CD4-positive, CD25-positive, alpha-beta regulatory T cell (primary cell): Measurements from ENCODE around the gene MRTFB. TPM values are rescaled to one million over a fixed set of nuclear protein-coding genes. Genes with fewer than 3 reads are reported as not detected.

Experiments
- ATAC-seq, 2 donors: fragments of 150-1000 bp; cut with Tn5 transposase; one replicate each; pipeline ENCODE4 v1.10.0; 2021; ENCODE audit warnings: low read depth in 2 of 2, moderate number of reproducible peaks in 2 of 2, moderate library complexity in 1 of 2
- DNase-seq, 3 donors: peaks; one replicate each; pipeline versions ENCODE4 v3.0.0 to v3.0.0-alpha.2; 2012 to 2022; ENCODE audit warnings: mixed read lengths in 1 of 3
- H3K27ac ChIP-seq: one replicate; pipeline ENCODE4 v1.7.0; 2013; ENCODE audit warnings: mild to moderate bottlenecking, low read length; ENCODE audit not compliant: insufficient read depth, poor library complexity, severe bottlenecking
- H3K27me3 ChIP-seq: one replicate; pipeline ENCODE4 v1.7.0; 2013; ENCODE audit warnings: low read length; ENCODE audit not compliant: control insufficient read depth, insufficient read depth
- H3K36me3 ChIP-seq: one replicate; pipeline ENCODE4 v1.7.0; 2013; ENCODE audit warnings: mild to moderate bottlenecking, low read length, moderate library complexity; ENCODE audit not compliant: control insufficient read depth, insufficient read depth
- H3K4me1 ChIP-seq: 2 replicates; pipeline ENCODE4 v1.7.0; 2013; ENCODE audit warnings: mild to moderate bottlenecking, low read length; ENCODE audit not compliant: insufficient read depth, control insufficient read depth, poor library complexity, severe bottlenecking
- H3K4me3 ChIP-seq: one replicate; pipeline ENCODE4 v1.7.0; 2013; ENCODE audit warnings: low read depth, mild to moderate bottlenecking, low read length, moderate library complexity
- H3K9me3 ChIP-seq, 2 experiments: 1 replicate in 1 of 2; 2 replicates in 1 of 2; pipeline ENCODE4 v1.7.0; 2013; ENCODE audit warnings: low read length in 2 of 2, mild to moderate bottlenecking in 1 of 2, moderate library complexity in 1 of 2; ENCODE audit not compliant: control insufficient read depth in 2 of 2
- H3K27ac Mint-ChIP-seq, 3 donors: one replicate each; pipeline ENCODE4 v1.8.0; 2020 to 2022; ENCODE audit warnings: mild to moderate bottlenecking in 3 of 3, mixed read lengths in 3 of 3, moderate library complexity in 2 of 3
- H3K27me3 Mint-ChIP-seq: one replicate; pipeline ENCODE4 v1.8.0; 2022; ENCODE audit warnings: mild to moderate bottlenecking, mixed read lengths
- H3K36me3 Mint-ChIP-seq: one replicate; pipeline ENCODE4 v1.8.0; 2020; ENCODE audit warnings: mixed read lengths
- H3K4me1 Mint-ChIP-seq, 4 donors: one replicate each; pipeline ENCODE4 v1.8.0; 2020 to 2022; ENCODE audit warnings: mixed read lengths in 4 of 4, mild to moderate bottlenecking in 1 of 4
- H3K4me3 Mint-ChIP-seq, 4 donors: one replicate each; pipeline ENCODE4 v1.8.0; 2020 to 2022; ENCODE audit warnings: mild to moderate bottlenecking in 4 of 4, mixed read lengths in 4 of 4, moderate library complexity in 3 of 4
- H3K9me3 Mint-ChIP-seq, 7 donors: one replicate each; pipeline ENCODE4 v1.8.0; 2020 to 2022; ENCODE audit warnings: mixed read lengths in 7 of 7, mild to moderate bottlenecking in 3 of 7, moderate library complexity in 2 of 7
- polyA plus RNA-seq, 4 donors: library from polyadenylated mRNA; unstranded; fragments of 300-500 nt; fragmentation: Illumina TruSeq; gene quantifications; one replicate each; pipeline ENCODE4 v1.2.3, GENCODE V29; 2021
- total RNA-seq: library from RNA; stranded (reverse); gene quantifications from one replicate; pipeline ENCODE4 v1.2.3, GENCODE V29; 2022

MRTFB gene
- total and polyA plus RNA-seq, 5 donors from 2014 or later: 3.2 to 21.9 (median 4.4) TPM

GRCh38 chr16:14146445-14146844 is 75.3 kb downstream of the MRTFB start:
- Mint-ChIP-seq H3K27me3 (no peaks in the 10 kb centered on the region), H3K4me1 (peaks cover 0 to 11% (median 2%) of the 10 kb centered on the region in 4 donors), H3K27ac (no peak overlapping the region), H3K9me3 (no peaks in the 10 kb centered on the region), H3K4me3 (no peak overlapping the region), H3K36me3 (peaks cover 34% of the 10 kb centered on the region)
- Histone ChIP-seq H3K36me3 (no peaks in the 10 kb centered on the region), H3K27me3 (no peaks in the 10 kb centered on the region), H3K9me3 (no peaks in the 10 kb centered on the region), H3K4me3 (no peak overlapping the region), H3K27ac (no peak overlapping the region), H3K4me1 (no peaks in the 10 kb centered on the region)
- no peak for DNase-seq
- no peak for ATAC-seq

GRCh38 chr16:14148016-14148415 is 76.9 kb downstream of the MRTFB start:
- Mint-ChIP-seq H3K9me3 (no peaks in the 10 kb centered on the region), H3K27me3 (no peaks in the 10 kb centered on the region), H3K27ac (no peak overlapping the region), H3K36me3 (peaks cover 30% of the 10 kb centered on the region), H3K4me1 (peaks cover 0 to 11% (median under 1%) of the 10 kb centered on the region in 4 donors), H3K4me3 (no peak overlapping the region)
- Histone ChIP-seq H3K27ac (no peak overlapping the region), H3K4me1 (no peaks in the 10 kb centered on the region), H3K27me3 (no peaks in the 10 kb centered on the region), H3K4me3 (no peak overlapping the region), H3K9me3 (no peaks in the 10 kb centered on the region), H3K36me3 (no peaks in the 10 kb centered on the region)
- DNase-seq (no peak), ATAC-seq (no peak)

- no peaks in the 10 kb centered on the region for H3K27me3 Mint-ChIP-seq
- ATAC-seq (no peak), DNase-seq (no peak)
- Histone ChIP-seq H3K36me3 (no peaks in the 10 kb centered on the region), H3K4me3 (no peak overlapping the region), H3K27ac (no peak overlapping the region), H3K27me3 (no peaks in the 10 kb centered on the region), H3K4me1 (no peaks in the 10 kb centered on the region), H3K9me3 (no peaks in the 10 kb centered on the region)
- no peak overlapping the region for H3K4me3 Mint-ChIP-seq
- H3K27ac Mint-ChIP-seq: no peak overlapping the region
- H3K9me3 Mint-ChIP-seq: no peaks in the 10 kb centered on the region
- H3K4me1 Mint-ChIP-seq: peaks cover 0 to 11% (median under 1%) of the 10 kb centered on the region in 4 donors
- peaks cover 24% of the 10 kb centered on the region for H3K36me3 Mint-ChIP-seq
Measured at GRCh38 chr16:14148569-14148968, 77.5 kb downstream of the MRTFB start.

GRCh38 chr16:14150796-14151195 is 79.7 kb downstream of the MRTFB start:
- Histone ChIP-seq H3K27ac (no peak overlapping the region), H3K27me3 (no peaks in the 10 kb centered on the region), H3K9me3 (no peaks in the 10 kb centered on the region), H3K4me3 (no peak overlapping the region), H3K36me3 (no peaks in the 10 kb centered on the region), H3K4me1 (no peaks in the 10 kb centered on the region)
- Mint-ChIP-seq H3K9me3 (peaks cover 0 to under 1% (median 0%) of the 10 kb centered on the region in 7 donors), H3K36me3 (peaks cover 16% of the 10 kb centered on the region), H3K4me1 (peaks cover 0 to 11% (median under 1%) of the 10 kb centered on the region in 4 donors), H3K27me3 (no peaks in the 10 kb centered on the region), H3K27ac (no peak overlapping the region), H3K4me3 (no peak overlapping the region)
- DNase-seq (no peak), ATAC-seq (no peak)

- Mint-ChIP-seq H3K4me1 (peaks cover 0 to 11% (median under 1%) of the 10 kb centered on the region in 4 donors), H3K9me3 (peaks cover 0 to 1% (median 0%) of the 10 kb centered on the region in 7 donors), H3K36me3 (peaks cover 16% of the 10 kb centered on the region), H3K27me3 (no peaks in the 10 kb centered on the region), H3K4me3 (no peak overlapping the region), H3K27ac (no peak overlapping the region)
- no peaks in the 10 kb centered on the region for H3K9me3 ChIP-seq
- H3K4me3 ChIP-seq: no peak overlapping the region
- no peaks in the 10 kb centered on the region for H3K4me1 ChIP-seq
- no peak overlapping the region for H3K27ac ChIP-seq
- H3K36me3 ChIP-seq: no peaks in the 10 kb centered on the region
- H3K27me3 ChIP-seq: no peaks in the 10 kb centered on the region
- no peak for DNase-seq
- ATAC-seq: no peak
Measured at GRCh38 chr16:14151256-14152030, 80.3 kb downstream of the MRTFB start.

GRCh38 chr16:14155572-14156190 is 84.6 kb downstream of the MRTFB start:
- peaks cover 0 to 1% (median 0%) of the 10 kb centered on the region in 7 donors for H3K9me3 Mint-ChIP-seq
- Histone ChIP-seq H3K36me3 (no peaks in the 10 kb centered on the region), H3K9me3 (no peaks in the 10 kb centered on the region), H3K27ac (no peak overlapping the region), H3K4me1 (no peaks in the 10 kb centered on the region), H3K4me3 (no peak overlapping the region), H3K27me3 (no peaks in the 10 kb centered on the region)
- no peak for DNase-seq
- ATAC-seq: no peak
- no peak overlapping the region for H3K27ac Mint-ChIP-seq
- no peaks in the 10 kb centered on the region for H3K4me1 Mint-ChIP-seq
- H3K27me3 Mint-ChIP-seq: no peaks in the 10 kb centered on the region
- H3K4me3 Mint-ChIP-seq: no peak overlapping the region
- peaks cover 10% of the 10 kb centered on the region for H3K36me3 Mint-ChIP-seq

GRCh38 chr16:14164916-14165662 is 94.0 kb downstream of the MRTFB start:
- Mint-ChIP-seq H3K27me3 (no peaks in the 10 kb centered on the region), H3K27ac (peak overlapping the region in 1 of 3 donors; percentile 2), H3K4me3 (no peak overlapping the region), H3K9me3 (peaks cover 0 to 1% (median 0%) of the 10 kb centered on the region in 7 donors), H3K36me3 (peaks cover 4% of the 10 kb centered on the region), H3K4me1 (peaks cover 0 to 13% (median 4%) of the 10 kb centered on the region in 4 donors)
- ATAC-seq (no peak), DNase-seq (no peak)
- Histone ChIP-seq H3K4me1 (no peaks in the 10 kb centered on the region), H3K27ac (no peak overlapping the region), H3K4me3 (no peak overlapping the region), H3K27me3 (no peaks in the 10 kb centered on the region), H3K9me3 (no peaks in the 10 kb centered on the region), H3K36me3 (no peaks in the 10 kb centered on the region)
